Fibroblast of skin of left quadriceps (primary cell): ENCODE data around the gene OSM.

Experiments used
- DNase-seq, 2 experiments: peaks; one replicate each; pipeline ENCODE4 v3.0.0-alpha.2; 2013; ENCODE audit warnings: low read depth in 2 of 2

The OSM gene

DNA sequence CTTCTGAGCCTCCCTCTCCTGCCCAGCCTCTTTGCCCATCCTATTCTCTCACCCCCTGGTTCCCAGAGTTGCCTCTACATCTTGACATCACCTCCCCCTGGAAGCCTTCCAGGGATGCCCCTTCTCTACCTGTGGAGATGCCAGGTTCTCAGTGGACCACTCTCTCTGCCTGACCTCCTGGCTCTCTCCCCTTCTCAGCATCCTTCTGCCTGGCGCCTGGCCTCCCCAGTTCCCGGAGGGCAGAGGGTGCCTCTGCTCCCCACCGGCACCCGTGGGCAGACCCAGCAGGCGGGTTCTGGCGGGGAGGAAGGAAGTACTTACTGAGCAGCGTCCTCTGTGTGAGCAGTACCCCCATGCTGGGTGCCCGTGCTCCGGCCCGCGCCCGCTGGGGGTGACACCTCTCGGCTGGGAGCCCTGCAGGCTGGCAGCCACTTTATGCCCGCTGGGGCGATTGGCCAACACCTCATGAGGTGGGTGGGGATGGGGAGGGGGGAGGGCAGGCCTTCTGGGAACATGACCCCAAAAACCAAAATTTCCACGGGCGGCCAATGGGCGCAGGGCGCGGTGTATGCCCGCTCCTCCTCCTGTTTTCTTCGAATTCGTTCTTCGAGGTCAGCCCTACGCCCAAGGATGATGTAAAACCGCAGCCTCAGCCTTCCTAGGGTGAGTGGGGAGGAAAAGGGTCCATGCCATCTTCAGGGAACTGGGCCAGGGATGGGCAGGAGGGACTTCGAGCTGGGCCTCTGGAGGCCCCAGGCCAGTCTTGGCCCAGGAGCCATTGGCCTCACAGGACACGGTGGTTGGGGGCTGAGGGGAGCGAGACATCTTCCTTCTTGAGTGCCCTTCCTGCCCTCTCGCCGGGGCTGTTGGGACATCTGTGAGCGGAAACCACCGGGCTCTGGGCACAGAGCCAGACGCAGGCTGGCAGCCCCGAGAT, at the start of gene OSM:
Gene OSM, minus strand, starts transcription at position 407 of the 937 bp plus-strand sequence. Its CDS starts 52 bp downstream, at position 355.
- DNase-seq, result no peak

DNA sequence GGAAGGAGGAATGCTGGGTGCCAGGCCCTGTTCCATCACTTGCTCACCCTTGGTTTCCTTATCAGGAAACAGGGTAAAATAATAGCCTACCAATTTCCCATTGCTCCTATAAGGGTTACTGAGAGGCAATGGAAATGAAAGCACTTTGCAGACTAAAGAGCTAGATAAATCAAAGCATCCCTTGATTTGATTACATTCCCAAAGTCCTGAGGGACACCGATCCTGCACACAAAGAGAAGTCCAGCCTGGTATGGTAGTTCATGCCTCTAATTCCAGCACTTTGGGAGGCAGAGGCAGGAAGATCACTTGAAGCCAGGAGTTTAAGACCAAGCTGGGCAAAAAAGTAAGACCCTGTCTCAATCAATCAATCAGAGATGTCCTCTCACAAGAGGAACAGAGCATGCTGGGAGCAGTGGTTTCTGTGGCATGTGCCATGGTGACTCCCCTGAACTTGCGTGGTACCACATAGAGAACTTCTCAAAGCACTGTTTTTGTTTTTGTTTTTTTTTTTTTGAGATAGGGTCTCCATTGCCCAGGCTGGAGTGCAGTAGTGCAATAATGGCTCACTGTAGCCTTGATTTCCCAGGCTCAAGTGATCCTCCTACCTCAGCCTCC, 49.4 kb upstream of the OSM start:
- DNase-seq, result no peak

- DNase-seq, result no peak
Measured at GRCh38 chr22:30314915-30315314, 48.3 kb upstream of the OSM start.

GRCh38 chr22:30313527-30314363, 47.1 kb upstream of the OSM start:
- no peak for DNase-seq

DNA sequence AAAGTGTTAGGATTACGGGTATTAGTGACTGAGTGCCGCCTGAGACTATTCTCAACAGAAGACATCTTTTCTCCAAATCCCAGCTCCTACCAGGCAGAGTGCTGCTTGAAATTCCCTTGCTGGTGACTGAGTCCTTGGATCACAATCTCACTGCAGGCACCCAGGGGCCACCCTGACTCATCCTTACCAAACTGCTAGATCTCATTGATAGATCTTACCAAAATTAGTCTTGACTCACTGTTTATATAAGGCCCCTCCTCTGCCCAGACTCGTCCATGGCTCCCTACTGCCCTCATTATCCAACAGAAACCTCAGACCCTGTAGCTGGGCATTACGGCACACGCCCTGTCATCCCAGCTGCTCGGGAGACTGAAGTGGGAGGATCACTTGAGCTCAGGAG, 45.4 kb upstream of the OSM start:
- no peak for DNase-seq

DNA sequence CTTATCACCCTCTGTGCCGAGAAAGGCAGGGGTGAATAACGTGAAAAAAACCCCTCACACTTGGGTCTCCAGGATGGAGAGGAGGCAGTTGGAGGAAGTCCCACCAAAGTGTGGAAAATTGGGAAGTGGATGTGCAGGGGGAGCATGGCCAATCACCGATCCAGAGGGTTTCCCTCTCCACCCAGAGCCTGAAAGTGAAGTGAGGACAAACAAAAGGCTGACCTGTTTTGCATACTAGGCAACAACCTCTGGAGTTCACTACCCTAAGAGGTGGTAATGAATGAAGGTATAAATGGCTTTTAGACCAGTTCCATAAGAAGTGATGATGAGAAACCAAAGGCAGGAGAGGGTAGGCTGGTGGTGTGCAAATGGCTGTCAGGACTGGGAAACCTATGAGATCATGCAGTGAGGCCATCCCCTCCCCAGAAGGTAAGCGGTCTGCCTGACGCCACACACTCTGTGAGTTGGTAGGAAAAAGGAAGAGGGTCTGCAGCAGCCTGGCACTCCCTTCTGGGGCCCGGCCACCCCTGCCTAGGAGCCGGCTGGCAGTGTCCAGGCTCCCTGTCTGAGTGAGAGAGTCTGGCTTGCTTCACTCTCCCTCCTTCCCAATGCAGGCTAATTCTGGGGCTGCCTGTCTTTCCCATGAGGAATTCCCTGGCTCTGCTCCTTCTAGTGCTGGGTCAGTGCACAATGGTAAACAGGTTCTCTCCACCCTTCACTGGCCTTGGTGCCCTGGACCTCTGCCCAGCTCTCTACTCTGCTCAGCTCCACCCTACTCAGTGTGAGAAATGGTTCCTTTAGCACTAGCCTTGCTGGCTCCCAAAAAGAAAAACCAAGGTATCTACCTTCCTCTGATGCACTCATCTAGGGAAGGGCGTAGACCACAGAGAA, 44.5 kb upstream of the OSM start:
- DNase-seq, result no peak

- DNase-seq, result no peak
Measured at GRCh38 chr22:30309951-30310741, 43.5 kb upstream of the OSM start.

- no peak for DNase-seq
Measured at GRCh38 chr22:30308518-30309230, 42.0 kb upstream of the OSM start.

DNA sequence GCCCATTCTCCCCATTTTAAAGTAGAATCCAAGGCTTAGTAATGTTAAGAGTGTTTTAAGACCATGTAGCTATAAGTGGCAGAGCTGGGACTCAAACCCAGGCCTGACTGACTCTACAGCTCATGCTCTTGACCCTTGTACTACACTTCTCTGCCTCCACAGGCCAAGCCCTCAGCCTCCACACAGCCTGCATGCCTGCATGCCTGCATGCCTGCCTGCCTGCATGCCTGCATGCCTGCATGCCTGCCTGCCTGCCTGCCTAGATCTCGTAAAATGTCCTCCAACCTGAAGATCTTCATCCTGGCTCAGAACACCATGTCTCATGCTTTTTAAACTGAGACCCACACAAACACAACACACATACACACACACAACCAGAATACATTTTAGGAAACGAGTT, 41.4 kb upstream of the OSM start:
- no peak for DNase-seq

DNA sequence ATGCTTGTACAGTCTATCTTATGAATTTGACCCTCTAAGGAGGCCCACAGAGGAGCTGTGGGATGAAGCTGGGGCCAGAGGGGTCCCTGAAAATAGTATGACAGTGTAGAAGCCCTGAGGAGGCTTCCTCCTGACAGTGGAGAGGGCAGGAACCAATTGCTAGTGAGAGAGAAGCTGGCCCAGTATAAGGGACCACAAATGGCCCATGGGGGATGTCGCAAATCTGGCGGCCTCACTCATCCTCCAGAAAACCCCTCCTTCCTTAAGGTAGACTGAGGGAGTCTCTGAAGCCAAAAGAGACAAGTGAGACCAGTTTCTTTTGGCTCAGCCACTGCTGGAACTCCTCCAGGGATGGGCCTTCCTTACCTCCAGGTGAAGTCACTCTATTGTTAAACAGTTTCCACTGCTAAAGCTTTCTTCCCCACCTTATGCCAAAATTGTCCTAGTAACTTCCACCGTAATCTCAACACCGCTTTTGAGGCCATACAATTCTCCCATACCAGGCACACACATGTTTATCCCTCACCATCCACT, 40.5 kb upstream of the OSM start:
- DNase-seq, result no peak

DNA sequence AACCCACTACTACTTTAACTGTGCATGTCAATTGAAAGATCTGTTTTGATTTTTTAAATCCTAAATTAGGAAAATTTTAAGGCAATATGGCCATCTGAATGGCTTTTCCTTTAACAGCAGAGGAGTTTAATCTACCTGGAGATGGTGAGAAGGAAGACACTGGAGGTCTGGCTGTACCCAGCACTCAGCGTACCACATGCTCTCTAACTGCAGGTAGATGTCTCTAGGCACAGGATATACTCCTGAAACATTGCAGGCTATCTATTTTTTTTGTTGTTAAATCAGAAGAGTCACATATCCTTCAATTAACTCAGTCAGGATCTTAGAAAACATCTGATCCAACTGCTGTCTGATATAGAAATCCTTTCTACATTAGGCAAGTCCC, 40.0 kb upstream of the OSM start:
- no peak for DNase-seq

DNA sequence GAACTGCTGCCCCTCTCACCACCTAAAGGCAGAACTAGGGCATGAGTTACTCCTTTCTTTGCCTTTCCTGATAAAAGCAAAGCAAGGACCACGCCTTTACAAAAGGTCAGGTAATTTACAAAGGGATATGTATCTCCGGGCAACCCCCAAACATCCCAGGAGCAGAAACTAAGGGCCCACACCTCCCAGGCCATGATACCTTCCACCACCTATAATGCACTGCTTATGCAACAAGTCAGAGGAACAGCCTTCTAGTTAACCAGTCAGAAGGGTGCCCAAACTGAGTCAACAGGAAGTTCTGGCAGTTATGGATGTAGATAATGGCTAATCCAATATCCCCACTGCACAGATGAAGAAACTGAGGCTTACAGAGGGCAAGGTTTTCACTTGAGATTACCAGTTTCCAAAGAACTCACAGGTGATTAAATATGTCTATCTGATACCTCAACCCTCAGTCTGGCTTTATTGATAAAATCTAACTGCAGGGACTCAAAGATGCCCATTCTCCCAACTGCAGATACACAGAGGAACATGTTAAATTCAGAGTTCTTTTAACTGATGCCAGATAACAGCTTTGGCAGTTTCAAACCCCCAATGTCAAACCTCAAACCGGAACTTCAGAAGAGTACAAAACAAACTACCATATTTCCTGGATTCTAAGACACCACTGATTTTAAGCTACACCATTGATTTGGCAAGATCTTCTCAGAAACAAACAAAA, 39.4 kb upstream of the OSM start:
- no peak for DNase-seq

GRCh38 chr22:30305519-30305905, 38.9 kb upstream of the OSM start:
- no peak for DNase-seq

DNA sequence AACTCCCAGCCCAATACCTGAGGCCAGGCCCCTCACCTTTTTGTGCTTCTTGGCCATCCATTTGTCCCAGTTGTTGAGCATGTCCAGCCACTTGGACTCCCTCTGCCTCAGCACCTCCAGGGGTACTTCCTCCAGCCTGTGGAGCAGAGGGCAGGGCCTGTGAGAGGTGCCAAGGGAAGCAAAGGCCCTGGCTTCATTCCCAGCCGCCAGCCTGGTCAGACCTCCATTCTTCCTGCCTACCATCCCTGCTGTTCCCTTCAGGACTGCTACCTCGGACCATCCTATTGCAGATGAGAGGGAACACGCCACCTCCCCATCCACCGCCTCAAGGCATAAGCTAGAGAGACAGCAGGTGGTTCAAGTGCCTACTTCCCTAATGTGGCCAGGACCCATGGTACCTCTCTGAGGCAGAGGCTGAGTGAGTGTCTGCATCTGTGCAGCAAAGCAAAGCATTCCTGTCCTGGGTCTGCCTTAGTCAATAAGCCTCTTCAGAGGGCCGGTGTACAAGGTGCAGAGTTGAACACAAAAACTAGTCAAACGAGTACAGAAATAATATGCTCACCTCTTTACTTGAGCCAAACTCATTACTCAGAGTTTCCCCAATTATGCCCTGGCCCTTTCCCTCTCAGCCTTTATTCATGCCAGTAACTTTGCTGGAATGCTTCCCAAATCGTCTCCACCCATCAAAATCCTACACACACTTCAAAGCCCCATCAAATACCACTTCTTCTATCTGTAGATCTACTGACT, 38.0 kb upstream of the OSM start:
- no peak for DNase-seq

DNA sequence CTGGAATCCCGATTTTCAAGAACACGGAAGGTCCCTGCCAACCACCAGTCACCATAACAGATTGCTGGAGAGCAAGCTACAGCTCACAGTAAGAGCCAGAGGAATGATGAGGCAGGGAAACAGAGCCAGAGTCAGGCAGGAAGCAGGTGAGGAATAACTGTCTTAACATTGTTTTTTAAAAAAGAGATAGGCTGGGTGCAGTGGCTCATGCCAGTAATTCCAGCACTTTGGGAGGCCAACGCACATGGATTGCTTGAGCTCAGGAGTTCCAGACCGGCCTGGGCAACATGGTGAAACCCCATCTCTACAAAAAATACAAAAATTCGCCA, 36.1 kb upstream of the OSM start:
- no peak for DNase-seq

- DNase-seq, result no peak
Measured at GRCh38 chr22:30301995-30302809, 35.6 kb upstream of the OSM start.

- DNase-seq, result no peak
Measured at GRCh38 chr22:30299322-30299721, 32.7 kb upstream of the OSM start.
